OCI-M2 (cell line): ENCODE measurements around the gene MAP3K21.

Experiments
- DNase-seq: peaks from one replicate; lab custom pipeline; 2025; ENCODE audit not compliant: unreplicated experiment; lab: John Stamatoyannopoulos, UW

MAP3K21 gene

GRCh38 chr1:233357595-233358397, 30.3 kb downstream of the MAP3K21 start:
- no peak for DNase-seq

- no peak for DNase-seq
Measured at GRCh38 chr1:233359431-233359830, 31.9 kb downstream of the MAP3K21 start.

- DNase-seq, result no peak
Measured at GRCh38 chr1:233359905-233360304, 32.4 kb downstream of the MAP3K21 start.

- DNase-seq, result no peak
Measured at GRCh38 chr1:233360525-233361102, 33.1 kb downstream of the MAP3K21 start.

- no peak for DNase-seq
Measured at GRCh38 chr1:233361876-233362275, 34.4 kb downstream of the MAP3K21 start.

- DNase-seq, result no peak
Measured at GRCh38 chr1:233362743-233363142, 35.2 kb downstream of the MAP3K21 start.

GRCh38 chr1:233364026-233364425, 36.5 kb downstream of the MAP3K21 start:
- DNase-seq, result no peak

GRCh38 chr1:233364695-233365539, 37.4 kb downstream of the MAP3K21 start:
- no peak for DNase-seq

- DNase-seq, result no peak
Measured at GRCh38 chr1:233366575-233366974, 39.1 kb downstream of the MAP3K21 start.

GRCh38 chr1:233367057-233367803, 39.7 kb downstream of the MAP3K21 start:
- no peak for DNase-seq

GRCh38 chr1:233368106-233368788, 40.7 kb downstream of the MAP3K21 start:
- no peak for DNase-seq

GRCh38 chr1:233368789-233369130, 41.2 kb downstream of the MAP3K21 start:
- no peak for DNase-seq

GRCh38 chr1:233372218-233373120, 44.9 kb downstream of the MAP3K21 start:
- DNase-seq, result no peak

GRCh38 chr1:233373226-233373625, 45.7 kb downstream of the MAP3K21 start:
- no peak for DNase-seq

GRCh38 chr1:233375653-233376052, 48.1 kb downstream of the MAP3K21 start:
- no peak for DNase-seq

GRCh38 chr1:233376382-233377110, 49.0 kb downstream of the MAP3K21 start:
- DNase-seq, result no peak

GRCh38 chr1:233379869-233380438, 52.4 kb downstream of the MAP3K21 start:
- no peak for DNase-seq

- no peak for DNase-seq
Measured at GRCh38 chr1:233381806-233382205, 54.3 kb downstream of the MAP3K21 start.

GRCh38 chr1:233383984-233384383, 56.5 kb downstream of the MAP3K21 start:
- no peak for DNase-seq
